Fibroblast of skin of abdomen (primary cell): Measurements from ENCODE around the gene PNMA8A.

Experiments
- DNase-seq: peaks from one replicate; pipeline ENCODE4 v3.0.0-alpha.2; 2013

The PNMA8A gene

GRCh38 chr19:46491975-46492682 is 20.8 kb upstream of the PNMA8A start:
- DNase-seq = no peak

DNA sequence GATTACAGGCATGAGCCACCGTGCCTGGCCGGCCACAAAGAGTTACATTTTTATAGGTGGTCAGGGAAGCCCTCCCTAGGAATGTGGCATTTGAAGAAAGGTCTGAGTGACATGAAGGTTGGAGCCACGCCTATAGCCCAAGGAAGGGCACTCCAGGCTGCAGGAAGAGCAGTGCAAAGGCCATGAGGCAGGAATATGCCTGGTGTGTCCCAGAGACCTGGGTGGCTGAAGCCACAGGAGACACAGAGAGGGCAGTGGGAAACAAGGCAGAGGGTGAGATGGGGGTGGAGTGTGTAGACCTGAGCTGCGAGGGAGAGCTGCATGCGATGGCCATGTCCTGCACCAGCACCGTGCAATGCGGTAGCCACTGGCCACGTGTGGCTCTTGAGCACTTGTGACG is 19.4 kb upstream of the PNMA8A start:
- DNase-seq = no peak

DNA sequence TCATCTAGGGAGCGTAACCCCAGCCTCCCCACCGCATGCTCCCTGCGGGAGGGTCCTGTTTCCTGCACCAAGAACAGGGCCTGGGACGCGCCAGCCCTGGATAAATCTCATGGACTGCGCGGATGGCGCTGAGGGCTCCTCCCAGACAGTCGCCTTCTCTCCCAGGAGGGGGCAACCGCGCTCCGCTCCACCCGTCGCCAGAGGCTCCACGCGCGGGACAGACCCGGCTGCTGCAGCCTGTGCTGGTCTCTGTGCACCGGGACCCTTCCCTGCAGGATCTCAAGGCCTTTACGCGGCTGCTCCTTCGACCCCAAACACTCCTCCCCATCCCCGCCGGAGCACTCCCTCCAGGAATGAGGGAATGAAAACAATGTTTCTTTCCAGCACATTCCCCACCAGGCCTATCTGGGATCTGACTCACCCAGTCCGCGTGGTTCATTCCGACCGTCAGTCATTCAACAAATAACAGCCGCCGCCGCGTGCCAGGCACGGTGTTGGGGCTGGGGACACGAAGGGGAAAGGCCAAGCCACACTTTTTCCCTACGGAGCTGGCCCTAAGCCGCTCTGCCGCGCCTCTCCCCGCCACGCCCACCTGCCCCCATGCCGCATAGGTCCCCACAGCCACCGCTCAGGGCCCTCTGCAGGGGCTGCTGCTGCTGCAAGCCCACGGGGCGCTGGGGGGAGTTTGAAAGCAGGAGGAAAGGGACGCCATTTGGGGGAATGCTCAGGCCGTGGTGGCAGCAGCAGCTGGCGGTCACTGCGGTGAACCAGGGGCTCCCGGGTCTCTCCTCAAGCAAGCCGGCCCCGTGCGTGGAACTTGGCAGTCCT is 18.3 kb upstream of the PNMA8A start:
- peak; percentile 78 for DNase-seq

DNA sequence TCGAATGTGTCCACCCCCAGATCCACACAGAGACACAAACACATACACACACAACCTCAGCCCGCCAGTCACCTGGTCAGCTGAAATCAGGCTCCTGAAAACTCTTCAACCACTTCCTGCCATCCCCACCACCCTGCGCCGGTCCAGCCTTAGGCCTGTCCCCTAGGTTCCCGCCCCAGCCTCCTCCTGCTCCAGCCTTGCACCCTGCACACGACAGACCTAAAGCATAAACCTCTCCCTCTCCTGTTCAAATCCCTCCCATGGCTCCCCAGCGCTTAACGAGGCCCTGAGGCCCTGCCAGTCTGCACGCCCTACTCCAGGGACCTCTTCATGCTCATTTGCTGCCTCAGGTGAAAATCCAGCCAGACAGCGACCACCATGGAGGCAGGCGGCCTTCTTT is 17.2 kb upstream of the PNMA8A start:
- no peak for DNase-seq

GRCh38 chr19:46487802-46488445 is 16.6 kb upstream of the PNMA8A start:
- DNase-seq = peak; percentile 68

GRCh38 chr19:46487178-46487801 is 15.9 kb upstream of the PNMA8A start:
- DNase-seq = no peak

- no peak for DNase-seq
Measured at GRCh38 chr19:46486358-46486757, 15.0 kb upstream of the PNMA8A start.

DNA sequence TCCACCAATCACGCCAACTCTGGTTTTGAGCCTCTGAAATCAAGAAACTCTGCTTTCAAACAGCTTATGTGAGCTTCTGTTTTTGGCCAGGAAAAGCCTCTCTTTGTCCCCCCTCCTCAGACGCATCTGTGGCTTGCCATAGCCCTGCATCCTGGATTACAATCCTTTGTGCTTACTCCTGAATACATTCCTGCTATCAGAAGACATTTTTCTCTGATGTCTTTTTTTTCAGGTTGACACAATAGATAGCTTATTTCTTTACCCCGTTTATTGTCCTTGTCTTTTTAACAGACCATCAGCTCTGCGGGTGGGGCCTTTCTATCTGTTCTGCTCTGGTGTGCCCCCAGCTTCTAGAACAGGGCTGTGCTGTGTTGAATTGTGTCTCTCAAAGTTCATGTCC is 13.3 kb upstream of the PNMA8A start:
- DNase-seq = no peak

GRCh38 chr19:46482631-46483030 is 11.3 kb upstream of the PNMA8A start:
- DNase-seq = peak; percentile 69

DNA sequence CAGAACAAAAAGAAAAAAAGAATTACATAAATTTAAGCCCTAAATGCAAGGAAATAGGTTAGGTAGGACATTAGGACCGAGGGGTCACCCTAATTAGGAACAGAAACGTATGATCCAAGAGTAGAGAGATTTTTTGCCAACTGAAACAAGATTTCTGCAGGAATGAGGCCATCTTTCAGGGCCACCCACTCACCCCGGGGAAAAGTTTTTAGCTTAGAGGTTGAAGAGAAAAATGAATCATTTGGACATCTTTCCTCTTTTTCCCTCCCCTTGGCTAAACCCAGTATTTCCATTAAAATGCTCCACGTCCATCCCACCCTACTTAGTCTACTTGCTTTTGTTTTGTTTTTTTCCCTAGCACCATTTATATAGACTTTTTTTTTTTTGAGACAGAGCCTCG is 10.6 kb upstream of the PNMA8A start:
- peak; percentile 60 for DNase-seq

DNA sequence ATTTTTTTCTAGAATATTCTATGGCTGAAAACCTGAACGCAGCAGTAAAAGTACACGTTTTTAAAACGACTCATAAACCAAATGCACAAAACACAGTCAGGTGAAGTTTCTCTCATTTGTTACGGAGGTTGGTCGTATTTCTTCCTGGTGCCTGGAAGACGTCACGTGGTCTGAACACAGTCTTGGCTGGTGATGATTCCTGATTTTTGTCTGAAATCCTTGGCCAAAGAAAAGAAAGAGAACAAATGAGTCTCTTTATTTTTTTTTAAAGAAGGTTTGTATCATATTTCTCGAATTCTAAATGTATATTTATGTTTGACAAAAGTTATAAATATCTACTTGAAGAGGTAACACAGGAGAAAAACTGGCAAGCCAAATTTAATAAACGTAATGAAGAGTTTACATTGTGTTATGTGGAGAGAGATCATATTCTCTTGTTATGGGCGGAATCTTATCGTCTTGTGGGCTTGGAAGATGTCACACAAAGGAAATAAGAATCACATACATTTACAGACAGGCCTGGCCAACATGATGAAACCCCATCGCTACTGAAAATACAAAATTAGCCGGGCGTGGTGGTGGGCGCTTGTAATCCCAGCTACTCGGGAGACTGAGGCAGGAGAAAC is 10.0 kb upstream of the PNMA8A start:
- peak; percentile 40 for DNase-seq

GRCh38 chr19:46480415-46480814 is 9.1 kb upstream of the PNMA8A start:
- peak; percentile 87 for DNase-seq

- peak; percentile 73 for DNase-seq
Measured at GRCh38 chr19:46478356-46478986, 7.1 kb upstream of the PNMA8A start.

GRCh38 chr19:46475986-46476385 is 4.6 kb upstream of the PNMA8A start:
- DNase-seq = no peak

- no peak for DNase-seq
Measured at GRCh38 chr19:46474211-46474610, 2.8 kb upstream of the PNMA8A start.

GRCh38 chr19:46472592-46472991 is 1.2 kb upstream of the PNMA8A start:
- DNase-seq = no peak

GRCh38 chr19:46471811-46472543 is 614 bp upstream of the PNMA8A start:
- no peak for DNase-seq

- no peak for DNase-seq
Measured at GRCh38 chr19:46470376-46470775, 987 bp downstream of the PNMA8A start.

- DNase-seq = no peak
Measured at GRCh38 chr19:46469541-46470185, 1.7 kb downstream of the PNMA8A start.

- peak; percentile 87 for DNase-seq
Measured at GRCh38 chr19:46466536-46467196, 4.7 kb downstream of the PNMA8A start.
